WTC11 (cell line): ENCODE measurements around the gene CRADD. TPM values are rescaled to one million over a fixed set of nuclear protein-coding genes. Genes with fewer than 3 reads are reported as not detected.

Experiments
- ATAC-seq: fragments of 200-7000 bp; cut with Tn5 transposase; 2 replicates; pipeline ENCODE4 v1.10.0; 2021; ENCODE audit warnings: mild to moderate bottlenecking, moderate library complexity
- CTCF ChIA-PET: fragments of 300-600 bp; sonication (Branson Sonifier 250); formaldehyde crosslinking; loops from one replicate; lab custom pipeline; 2021; ENCODE audit warnings: antibody characterized with exemption; lab: Charles Lee
- POLR2A ChIA-PET: fragments of 350-600 bp; sonication (Branson Sonifier 250); formaldehyde crosslinking; loops from one replicate; lab custom pipeline; 2021; ENCODE audit warnings: antibody characterized with exemption; lab: Charles Lee
- DNase-seq: peaks from one replicate; pipeline ENCODE4 v3.0.0; 2021; ENCODE audit warnings: low spot score
- H3K27ac Mint-ChIP-seq: 2 replicates; pipeline ENCODE4 v1.8.0; 2021; ENCODE audit warnings: mixed read lengths
- H3K27me3 Mint-ChIP-seq: 2 replicates; pipeline ENCODE4 v1.8.0; 2021; ENCODE audit warnings: low read depth, mild to moderate bottlenecking, moderate library complexity, mixed read lengths
- H3K36me3 Mint-ChIP-seq: 2 replicates; pipeline ENCODE4 v1.8.0; 2021; ENCODE audit warnings: mixed read lengths
- H3K4me1 Mint-ChIP-seq: 2 replicates; pipeline ENCODE4 v1.8.0; 2022; ENCODE audit warnings: mixed read lengths
- H3K4me3 Mint-ChIP-seq: 2 replicates; pipeline ENCODE4 v1.8.0; 2021; ENCODE audit warnings: mild to moderate bottlenecking, moderate library complexity, mixed read lengths
- H3K9me3 Mint-ChIP-seq: 2 replicates; pipeline ENCODE4 v1.8.0; 2021; ENCODE audit warnings: mixed read lengths
- ELF4 ChIP-seq: sonication (generic); formaldehyde crosslinking; IDR thresholded peaks from 2 replicates; pipeline ENCODE4 v1.8.1; 2022; ENCODE audit warnings: low read depth, mild to moderate bottlenecking, moderate library complexity, missing genetic modification reagents
- GABPB1 ChIP-seq: sonication (generic); formaldehyde crosslinking; IDR thresholded peaks from 2 replicates; pipeline ENCODE4 v1.8.1; 2023; ENCODE audit warnings: mild to moderate bottlenecking, missing genetic modification reagents
- GRHL2 ChIP-seq: fragments of 250-450 bp; sonication (Bioruptor Pico); IDR thresholded peaks from 2 replicates; pipeline ENCODE4 v1.8.0; 2022; ENCODE audit warnings: mild to moderate bottlenecking, moderate library complexity; ENCODE audit not compliant: insufficient replicate concordance, severe bottlenecking
- GTF2I ChIP-seq: fragments of 250-450 bp; sonication (Bioruptor Pico); conservative IDR thresholded peaks from 2 replicates; pipeline ENCODE4 v1.4.0; 2021; ENCODE audit warnings: mild to moderate bottlenecking
- JUN ChIP-seq: sonication (generic); formaldehyde crosslinking; IDR thresholded peaks from 2 replicates; pipeline ENCODE4 v1.8.0; 2023; ENCODE audit warnings: mild to moderate bottlenecking, missing genetic modification reagents
- KAT7 ChIP-seq: sonication (generic); formaldehyde crosslinking; IDR thresholded peaks from 2 replicates; pipeline ENCODE4 v1.8.1; 2023; ENCODE audit warnings: missing genetic modification reagents, mild to moderate bottlenecking, borderline replicate concordance
- NFYB ChIP-seq: sonication (generic); formaldehyde crosslinking; conservative IDR thresholded peaks from 2 replicates; pipeline ENCODE4 v1.8.0; 2022; ENCODE audit warnings: low read depth, missing genetic modification reagents
- SMAD3 ChIP-seq: sonication (generic); formaldehyde crosslinking; IDR thresholded peaks from 2 replicates; pipeline ENCODE4 v1.8.0; 2022; ENCODE audit warnings: missing genetic modification reagents, mild to moderate bottlenecking, borderline replicate concordance
- SOX15 ChIP-seq: fragments of 250-450 bp; sonication (Bioruptor Pico); IDR thresholded peaks from 2 replicates; pipeline ENCODE4 v1.9.0; 2021; ENCODE audit warnings: mild to moderate bottlenecking
- ZNF317 ChIP-seq: sonication (generic); formaldehyde crosslinking; IDR thresholded peaks from 2 replicates; pipeline ENCODE4 v1.8.1; 2023; ENCODE audit warnings: low read depth, mild to moderate bottlenecking, moderate library complexity, missing genetic modification reagents, borderline replicate concordance
- ZNF396 ChIP-seq: fragments of 250-450 bp; sonication (Bioruptor Pico); IDR thresholded peaks from 2 replicates; pipeline ENCODE4 v1.8.0; 2021; ENCODE audit warnings: mild to moderate bottlenecking, moderate library complexity, borderline replicate concordance
- ZNF423 ChIP-seq: fragments of 250-450 bp; sonication (Bioruptor Pico); IDR thresholded peaks from 2 replicates; pipeline ENCODE4 v2.1.2; 2022; ENCODE audit warnings: mild to moderate bottlenecking, moderate library complexity
- total RNA-seq: library from RNA; stranded (reverse); gene quantifications from 3 replicates; pipeline ENCODE4 v1.2.3, GENCODE V29; 2021
- TF ChIP-seq, protein P1 (sequence below): sonication (generic); formaldehyde crosslinking; IDR thresholded peaks from 2 replicates; pipeline ENCODE4 v1.8.1; 2023; ENCODE audit warnings: mild to moderate bottlenecking, missing genetic modification reagents
- TF ChIP-seq, protein P2 (sequence below): fragments of 200-600 bp; IDR thresholded peaks from 2 replicates; pipeline ENCODE4 v1.8.0; 2022; ENCODE audit warnings: antibody characterized with exemption
- TF ChIP-seq, protein P3 (sequence below): sonication (generic); formaldehyde crosslinking; IDR thresholded peaks from 2 replicates; pipeline ENCODE4 v1.8.1; 2022; ENCODE audit warnings: mild to moderate bottlenecking, missing genetic modification reagents, moderate library complexity, borderline replicate concordance
- TF ChIP-seq, protein P4 (sequence below): fragments of 250-450 bp; sonication (Bioruptor Pico); IDR thresholded peaks from 2 replicates; pipeline ENCODE4 v1.8.0; 2021; ENCODE audit warnings: mild to moderate bottlenecking
- TF ChIP-seq, protein P5 (sequence below): fragments of 250-450 bp; sonication (Bioruptor Pico); IDR thresholded peaks from 2 replicates; pipeline ENCODE4 v1.9.0; 2021; ENCODE audit warnings: mild to moderate bottlenecking
- TF ChIP-seq, protein P6 (sequence below): sonication (generic); formaldehyde crosslinking; IDR thresholded peaks from 2 replicates; pipeline ENCODE4 v1.8.1; 2022; ENCODE audit warnings: low read depth, mild to moderate bottlenecking, moderate library complexity, missing genetic modification reagents, borderline replicate concordance
- TF ChIP-seq, protein P7 (sequence below): sonication (generic); formaldehyde crosslinking; IDR thresholded peaks from 2 replicates; pipeline ENCODE4 v1.8.1; 2023; ENCODE audit warnings: mild to moderate bottlenecking, moderate library complexity, missing genetic modification reagents
- TF ChIP-seq, protein P8 (sequence below): sonication (generic); formaldehyde crosslinking; IDR thresholded peaks from 2 replicates; pipeline ENCODE4 v1.8.1; 2022; ENCODE audit warnings: missing genetic modification reagents, borderline replicate concordance
- TF ChIP-seq, protein P9 (sequence below): fragments of 250-450 bp; sonication (Bioruptor Pico); conservative IDR thresholded peaks from 2 replicates; pipeline ENCODE4 v1.9.0; 2021; ENCODE audit warnings: mild to moderate bottlenecking

The CRADD gene
- total RNA-seq, 1 experiment from 2014 or later: 11.6 TPM

DNA sequence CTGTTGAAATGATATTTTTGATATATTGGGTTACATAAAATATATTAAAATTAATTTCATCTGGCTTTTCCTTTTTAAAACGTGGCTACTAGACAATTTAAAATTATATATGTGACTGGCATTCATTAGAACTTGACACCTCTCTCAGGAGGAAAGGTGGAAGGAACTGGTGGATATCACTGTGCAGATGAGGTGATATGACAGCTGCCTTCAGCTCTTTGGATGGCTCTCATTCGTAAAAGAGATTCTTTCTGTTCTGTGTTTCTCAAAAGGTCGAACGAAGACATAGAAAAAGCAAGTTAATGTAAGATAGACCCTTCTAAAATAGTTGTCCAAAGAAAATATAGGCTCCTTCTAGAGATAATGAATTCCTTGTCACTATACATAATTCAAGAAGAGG is 36.6 kb downstream of the CRADD start (continued):
- TF ChIP-seq, protein P1, sequence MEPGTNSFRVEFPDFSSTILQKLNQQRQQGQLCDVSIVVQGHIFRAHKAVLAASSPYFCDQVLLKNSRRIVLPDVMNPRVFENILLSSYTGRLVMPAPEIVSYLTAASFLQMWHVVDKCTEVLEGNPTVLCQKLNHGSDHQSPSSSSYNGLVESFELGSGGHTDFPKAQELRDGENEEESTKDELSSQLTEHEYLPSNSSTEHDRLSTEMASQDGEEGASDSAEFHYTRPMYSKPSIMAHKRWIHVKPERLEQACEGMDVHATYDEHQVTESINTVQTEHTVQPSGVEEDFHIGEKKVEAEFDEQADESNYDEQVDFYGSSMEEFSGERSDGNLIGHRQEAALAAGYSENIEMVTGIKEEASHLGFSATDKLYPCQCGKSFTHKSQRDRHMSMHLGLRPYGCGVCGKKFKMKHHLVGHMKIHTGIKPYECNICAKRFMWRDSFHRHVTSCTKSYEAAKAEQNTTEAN (CRISPR knock-in tag): no peak
- TF ChIP-seq, protein P2, sequence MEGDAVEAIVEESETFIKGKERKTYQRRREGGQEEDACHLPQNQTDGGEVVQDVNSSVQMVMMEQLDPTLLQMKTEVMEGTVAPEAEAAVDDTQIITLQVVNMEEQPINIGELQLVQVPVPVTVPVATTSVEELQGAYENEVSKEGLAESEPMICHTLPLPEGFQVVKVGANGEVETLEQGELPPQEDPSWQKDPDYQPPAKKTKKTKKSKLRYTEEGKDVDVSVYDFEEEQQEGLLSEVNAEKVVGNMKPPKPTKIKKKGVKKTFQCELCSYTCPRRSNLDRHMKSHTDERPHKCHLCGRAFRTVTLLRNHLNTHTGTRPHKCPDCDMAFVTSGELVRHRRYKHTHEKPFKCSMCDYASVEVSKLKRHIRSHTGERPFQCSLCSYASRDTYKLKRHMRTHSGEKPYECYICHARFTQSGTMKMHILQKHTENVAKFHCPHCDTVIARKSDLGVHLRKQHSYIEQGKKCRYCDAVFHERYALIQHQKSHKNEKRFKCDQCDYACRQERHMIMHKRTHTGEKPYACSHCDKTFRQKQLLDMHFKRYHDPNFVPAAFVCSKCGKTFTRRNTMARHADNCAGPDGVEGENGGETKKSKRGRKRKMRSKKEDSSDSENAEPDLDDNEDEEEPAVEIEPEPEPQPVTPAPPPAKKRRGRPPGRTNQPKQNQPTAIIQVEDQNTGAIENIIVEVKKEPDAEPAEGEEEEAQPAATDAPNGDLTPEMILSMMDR: no peak
- TF ChIP-seq GRHL2: no peak
- TF ChIP-seq GTF2I (CRISPR knock-in tag): no peak
- TF ChIP-seq, protein P3, sequence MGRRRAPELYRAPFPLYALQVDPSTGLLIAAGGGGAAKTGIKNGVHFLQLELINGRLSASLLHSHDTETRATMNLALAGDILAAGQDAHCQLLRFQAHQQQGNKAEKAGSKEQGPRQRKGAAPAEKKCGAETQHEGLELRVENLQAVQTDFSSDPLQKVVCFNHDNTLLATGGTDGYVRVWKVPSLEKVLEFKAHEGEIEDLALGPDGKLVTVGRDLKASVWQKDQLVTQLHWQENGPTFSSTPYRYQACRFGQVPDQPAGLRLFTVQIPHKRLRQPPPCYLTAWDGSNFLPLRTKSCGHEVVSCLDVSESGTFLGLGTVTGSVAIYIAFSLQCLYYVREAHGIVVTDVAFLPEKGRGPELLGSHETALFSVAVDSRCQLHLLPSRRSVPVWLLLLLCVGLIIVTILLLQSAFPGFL: no peak
- TF ChIP-seq GABPB1: no peak
- TF ChIP-seq, protein P4, sequence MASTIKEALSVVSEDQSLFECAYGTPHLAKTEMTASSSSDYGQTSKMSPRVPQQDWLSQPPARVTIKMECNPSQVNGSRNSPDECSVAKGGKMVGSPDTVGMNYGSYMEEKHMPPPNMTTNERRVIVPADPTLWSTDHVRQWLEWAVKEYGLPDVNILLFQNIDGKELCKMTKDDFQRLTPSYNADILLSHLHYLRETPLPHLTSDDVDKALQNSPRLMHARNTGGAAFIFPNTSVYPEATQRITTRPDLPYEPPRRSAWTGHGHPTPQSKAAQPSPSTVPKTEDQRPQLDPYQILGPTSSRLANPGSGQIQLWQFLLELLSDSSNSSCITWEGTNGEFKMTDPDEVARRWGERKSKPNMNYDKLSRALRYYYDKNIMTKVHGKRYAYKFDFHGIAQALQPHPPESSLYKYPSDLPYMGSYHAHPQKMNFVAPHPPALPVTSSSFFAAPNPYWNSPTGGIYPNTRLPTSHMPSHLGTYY (CRISPR knock-in tag): no peak
- TF ChIP-seq SMAD3 (CRISPR knock-in tag): no peak
- TF ChIP-seq, protein P5, sequence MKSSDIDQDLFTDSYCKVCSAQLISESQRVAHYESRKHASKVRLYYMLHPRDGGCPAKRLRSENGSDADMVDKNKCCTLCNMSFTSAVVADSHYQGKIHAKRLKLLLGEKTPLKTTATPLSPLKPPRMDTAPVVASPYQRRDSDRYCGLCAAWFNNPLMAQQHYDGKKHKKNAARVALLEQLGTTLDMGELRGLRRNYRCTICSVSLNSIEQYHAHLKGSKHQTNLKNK (CRISPR knock-in tag): no peak

DNA sequence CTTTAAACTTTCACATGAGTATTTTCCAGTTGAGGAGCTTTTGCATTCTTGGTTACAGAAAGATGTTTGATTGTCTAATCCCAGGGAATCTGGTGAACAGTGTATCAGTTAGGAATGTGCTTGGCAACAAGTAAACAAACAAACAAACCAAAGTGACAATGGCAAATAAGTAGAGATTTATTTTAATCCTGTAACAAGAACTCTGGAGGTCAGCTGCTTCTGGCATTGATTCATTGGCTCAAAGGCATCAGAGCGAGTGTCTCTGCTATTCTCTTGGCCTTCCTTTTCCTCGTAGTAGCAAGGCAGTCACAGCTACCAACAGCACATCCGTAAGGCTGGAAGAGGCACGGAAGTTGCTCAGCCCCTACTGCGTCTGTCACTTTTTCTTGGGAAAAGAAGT is 37.2 kb downstream of the CRADD start:
- no peak for ATAC-seq
- POLR2A ChIA-PET: interaction anchor here (0.5 kb wide), 1 partner anchor 1169 kb away, joined by 4 read pairs; no protein-coding TSS in a partner anchor
- no peak for DNase-seq
- CTCF ChIA-PET: no interaction called here
- H3K4me3 Mint-ChIP-seq: no peak overlapping the region
- peaks cover 23% of the 10 kb centered on the region for H3K9me3 Mint-ChIP-seq
- peaks cover 13% of the 10 kb centered on the region; the same call in 1 of the 2 replicates for H3K4me1 Mint-ChIP-seq
- 0 out of 2 replicates have a peak overlapping the region, but pooled peaks have one; percentile 42 for H3K27ac Mint-ChIP-seq
- no peaks in the 10 kb centered on the region for H3K27me3 Mint-ChIP-seq
- H3K36me3 Mint-ChIP-seq: peaks cover 12% of the 10 kb centered on the region
- TF ChIP-seq ELF4 (no peak), KAT7 (CRISPR knock-in tag) (no peak), JUN (CRISPR knock-in tag) (no peak), NFYB (CRISPR knock-in tag) (no peak), ZNF423 (no peak), ZNF317 (CRISPR knock-in tag) (no peak), SMAD3 (CRISPR knock-in tag) (no peak), SOX15 (CRISPR knock-in tag) (no peak), ZNF396 (no peak)
- TF ChIP-seq, protein P6, sequence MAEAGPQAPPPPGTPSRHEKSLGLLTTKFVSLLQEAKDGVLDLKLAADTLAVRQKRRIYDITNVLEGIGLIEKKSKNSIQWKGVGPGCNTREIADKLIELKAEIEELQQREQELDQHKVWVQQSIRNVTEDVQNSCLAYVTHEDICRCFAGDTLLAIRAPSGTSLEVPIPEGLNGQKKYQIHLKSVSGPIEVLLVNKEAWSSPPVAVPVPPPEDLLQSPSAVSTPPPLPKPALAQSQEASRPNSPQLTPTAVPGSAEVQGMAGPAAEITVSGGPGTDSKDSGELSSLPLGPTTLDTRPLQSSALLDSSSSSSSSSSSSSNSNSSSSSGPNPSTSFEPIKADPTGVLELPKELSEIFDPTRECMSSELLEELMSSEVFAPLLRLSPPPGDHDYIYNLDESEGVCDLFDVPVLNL (CRISPR knock-in tag): no peak
- TF ChIP-seq, protein P7, sequence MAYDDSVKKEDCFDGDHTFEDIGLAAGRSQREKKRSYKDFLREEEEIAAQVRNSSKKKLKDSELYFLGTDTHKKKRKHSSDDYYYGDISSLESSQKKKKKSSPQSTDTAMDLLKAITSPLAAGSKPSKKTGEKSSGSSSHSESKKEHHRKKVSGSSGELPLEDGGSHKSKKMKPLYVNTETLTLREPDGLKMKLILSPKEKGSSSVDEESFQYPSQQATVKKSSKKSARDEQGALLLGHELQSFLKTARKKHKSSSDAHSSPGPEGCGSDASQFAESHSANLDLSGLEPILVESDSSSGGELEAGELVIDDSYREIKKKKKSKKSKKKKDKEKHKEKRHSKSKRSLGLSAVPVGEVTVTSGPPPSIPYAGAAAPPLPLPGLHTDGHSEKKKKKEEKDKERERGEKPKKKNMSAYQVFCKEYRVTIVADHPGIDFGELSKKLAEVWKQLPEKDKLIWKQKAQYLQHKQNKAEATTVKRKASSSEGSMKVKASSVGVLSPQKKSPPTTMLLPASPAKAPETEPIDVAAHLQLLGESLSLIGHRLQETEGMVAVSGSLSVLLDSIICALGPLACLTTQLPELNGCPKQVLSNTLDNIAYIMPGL (CRISPR knock-in tag): no peak
- TF ChIP-seq, protein P8, sequence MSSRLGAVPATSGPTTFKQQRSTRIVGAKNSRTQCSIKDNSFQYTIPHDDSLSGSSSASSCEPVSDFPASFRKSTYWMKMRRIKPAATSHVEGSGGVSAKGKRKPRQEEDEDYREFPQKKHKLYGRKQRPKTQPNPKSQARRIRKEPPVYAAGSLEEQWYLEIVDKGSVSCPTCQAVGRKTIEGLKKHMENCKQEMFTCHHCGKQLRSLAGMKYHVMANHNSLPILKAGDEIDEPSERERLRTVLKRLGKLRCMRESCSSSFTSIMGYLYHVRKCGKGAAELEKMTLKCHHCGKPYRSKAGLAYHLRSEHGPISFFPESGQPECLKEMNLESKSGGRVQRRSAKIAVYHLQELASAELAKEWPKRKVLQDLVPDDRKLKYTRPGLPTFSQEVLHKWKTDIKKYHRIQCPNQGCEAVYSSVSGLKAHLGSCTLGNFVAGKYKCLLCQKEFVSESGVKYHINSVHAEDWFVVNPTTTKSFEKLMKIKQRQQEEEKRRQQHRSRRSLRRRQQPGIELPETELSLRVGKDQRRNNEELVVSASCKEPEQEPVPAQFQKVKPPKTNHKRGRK (CRISPR knock-in tag): no peak
- TF ChIP-seq, protein P9, sequence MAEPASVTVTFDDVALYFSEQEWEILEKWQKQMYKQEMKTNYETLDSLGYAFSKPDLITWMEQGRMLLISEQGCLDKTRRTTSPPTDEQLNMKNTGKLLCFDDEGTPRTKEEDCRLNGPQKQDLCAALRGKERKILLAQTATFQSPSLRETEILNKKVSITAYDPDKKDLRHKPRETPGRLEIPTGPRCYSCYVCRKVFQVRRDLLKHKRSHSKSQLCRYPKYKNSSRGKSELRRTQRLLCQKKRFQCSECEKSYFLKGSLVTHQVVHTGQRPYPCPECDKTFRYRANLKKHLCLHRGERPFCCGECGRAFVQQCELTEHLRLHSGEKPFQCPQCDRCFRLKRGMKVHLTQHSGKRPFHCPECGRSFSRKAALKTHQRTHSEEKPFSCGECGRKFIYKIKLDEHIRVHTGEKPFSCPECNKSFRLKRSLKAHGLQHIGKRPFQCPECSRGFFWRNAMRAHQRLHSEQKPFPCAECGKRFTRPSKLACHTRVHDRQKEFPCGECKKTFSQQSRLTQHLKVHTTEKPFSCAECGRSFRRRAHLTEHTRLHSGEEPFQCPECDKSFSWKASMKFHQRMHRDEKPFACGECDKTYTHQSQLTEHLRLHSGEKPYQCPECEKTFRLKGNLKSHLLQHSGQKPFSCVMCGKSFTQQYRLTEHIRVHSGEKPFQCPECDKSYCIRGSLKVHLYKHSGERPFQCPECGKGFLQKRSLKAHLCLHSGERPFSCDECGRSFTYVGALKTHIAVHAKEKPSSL (CRISPR knock-in tag): no peak
- TF ChIP-seq, protein P5 (CRISPR knock-in tag): no peak
